Amniotic stem cell (primary cell): ENCODE results near the gene CEP97.

Experiments used
- DNase-seq: peaks from one replicate; lab custom pipeline; 2025; lab: John Stamatoyannopoulos, UW

The CEP97 gene

DNA sequence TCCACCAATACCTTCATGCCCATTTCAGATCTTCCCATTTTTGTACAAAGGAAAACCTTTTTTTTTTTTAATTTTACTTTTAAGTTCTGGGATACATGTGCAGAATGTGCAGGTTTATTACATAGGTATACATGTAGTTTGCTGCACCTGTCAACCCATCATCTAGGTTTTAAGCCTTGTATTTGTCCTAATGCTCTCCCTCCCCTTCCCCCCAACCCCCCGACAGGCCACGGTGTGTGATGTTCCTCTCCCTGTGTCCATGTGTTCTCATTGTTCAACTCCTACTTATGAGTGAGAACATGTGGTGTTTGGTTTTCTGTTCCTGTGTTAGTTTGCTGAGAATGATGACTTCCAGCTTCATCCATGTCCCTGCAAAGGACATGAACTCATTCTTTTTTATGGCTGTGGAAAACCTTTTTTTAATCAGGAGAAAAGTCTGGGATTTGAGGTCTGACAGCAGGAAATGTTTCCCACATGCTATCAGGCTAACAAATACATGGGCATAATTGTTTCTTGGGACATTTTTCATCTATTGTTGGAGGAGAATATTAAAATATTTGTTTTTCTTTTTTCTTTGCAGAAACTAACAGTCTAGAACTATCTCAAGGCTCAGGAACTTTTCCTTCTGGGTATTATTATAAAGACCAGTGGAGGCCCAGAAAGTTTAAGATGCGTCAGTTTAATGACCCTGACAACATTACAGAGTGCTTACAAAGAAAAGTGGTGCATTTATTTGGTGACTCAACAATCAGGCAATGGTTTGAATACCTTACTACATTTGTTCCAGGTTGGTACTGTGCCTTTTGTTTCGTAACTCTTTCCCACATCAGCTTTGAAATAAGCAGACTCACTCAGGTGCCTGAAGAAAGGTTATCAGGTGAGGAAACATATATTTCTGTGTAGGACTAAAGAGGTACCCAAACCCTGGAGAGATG is 92.1 kb downstream of the CEP97 start:
- no peak for DNase-seq

DNA sequence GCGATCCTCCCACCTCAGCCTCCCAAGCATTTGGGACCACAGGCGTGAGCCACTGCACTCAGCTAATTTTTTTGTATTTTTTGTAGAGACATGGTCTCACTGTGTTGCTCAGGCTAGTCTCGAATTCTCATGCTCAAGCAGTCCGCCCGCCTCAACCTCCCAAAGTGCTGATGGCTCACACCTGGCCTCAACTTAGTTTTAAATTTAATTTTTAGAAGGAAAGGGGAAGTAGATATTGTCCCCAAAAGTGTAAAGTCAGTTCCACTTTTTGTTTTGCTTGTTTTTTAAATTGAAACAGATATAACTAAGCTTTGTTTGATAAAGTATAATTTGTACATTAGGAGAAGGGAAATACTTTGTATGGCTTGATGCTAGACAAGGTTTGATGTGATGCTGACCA is 93.6 kb downstream of the CEP97 start:
- DNase-seq, result no peak

GRCh38 chr3:101819649-101820206 is 95.3 kb downstream of the CEP97 start:
- DNase-seq, result no peak
